GM21447 (cell line): ENCODE results near the gene CAMSAP1.
A peak's percentile ranks its signal among the peaks of the same experiment; 100 is the strongest.
"Not testable (repeated sequence)": the region's sequence is repeated elsewhere in the genome, so short reads cannot be mapped to it uniquely, and the experiment has no call there.

Source experiments
- ATAC-seq: cut with Tn5 transposase; IDR thresholded peaks from one replicate; pipeline ENCODE4 v1.9.1; 2021; ENCODE audit not compliant: unreplicated experiment

Gene CAMSAP1

GRCh38 chr9:135920973-135921585, 13.7 kb upstream of the CAMSAP1 start:
- ATAC-seq: no peak

- ATAC-seq: no peak
These were observed 13.0 kb upstream of the CAMSAP1 start for GRCh38 chr9:135920256-135920930.

- no peak for ATAC-seq
These were observed 12.1 kb upstream of the CAMSAP1 start for GRCh38 chr9:135919318-135919890.

- not testable (repeated sequence) for ATAC-seq
These were observed 8.9 kb upstream of the CAMSAP1 start for GRCh38 chr9:135916227-135916626.

DNA sequence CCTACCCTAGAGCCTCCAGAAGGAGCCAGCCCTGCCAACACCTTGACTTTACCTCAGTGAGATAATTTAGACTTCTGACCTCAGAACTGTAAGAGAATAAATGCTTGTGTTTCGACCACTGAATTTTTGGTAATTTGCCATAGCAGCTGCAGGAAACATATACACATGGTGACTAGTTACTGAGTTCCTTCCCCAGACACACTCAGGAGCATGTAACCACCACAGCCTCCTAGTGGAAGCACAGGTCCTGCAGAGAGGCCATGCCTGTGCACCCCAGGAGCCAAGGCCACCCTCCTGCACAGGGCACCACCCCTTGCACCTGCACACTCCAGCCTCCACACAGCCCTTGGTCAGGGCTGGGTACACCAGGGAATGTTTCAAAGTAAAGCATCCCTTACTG, 7.6 kb upstream of the CAMSAP1 start:
- no peak for ATAC-seq

GRCh38 chr9:135911233-135911632, 3.9 kb upstream of the CAMSAP1 start:
- not testable (repeated sequence) for ATAC-seq

DNA sequence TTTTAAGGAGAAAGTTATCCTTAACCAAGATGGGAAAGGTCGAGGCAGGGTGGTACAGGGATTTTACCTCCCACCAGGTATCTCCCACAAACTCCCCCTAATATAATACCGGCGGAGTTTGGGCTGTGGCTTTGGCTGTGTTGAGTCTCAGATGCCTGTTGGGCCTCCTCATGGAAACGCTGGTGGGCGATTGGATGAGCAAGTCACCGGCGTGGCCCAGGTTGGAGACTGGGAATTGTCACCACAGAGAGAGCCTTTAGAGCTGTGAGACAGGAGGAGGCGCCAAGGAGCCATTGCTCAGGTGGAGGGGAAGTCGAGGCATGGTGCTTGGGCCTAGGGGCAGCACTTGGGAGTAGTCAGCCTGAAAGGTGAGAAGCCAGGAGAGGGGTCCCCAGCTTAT, 3.4 kb upstream of the CAMSAP1 start:
- ATAC-seq: no peak

GRCh38 chr9:135910216-135910615, 2.9 kb upstream of the CAMSAP1 start:
- no peak for ATAC-seq

DNA sequence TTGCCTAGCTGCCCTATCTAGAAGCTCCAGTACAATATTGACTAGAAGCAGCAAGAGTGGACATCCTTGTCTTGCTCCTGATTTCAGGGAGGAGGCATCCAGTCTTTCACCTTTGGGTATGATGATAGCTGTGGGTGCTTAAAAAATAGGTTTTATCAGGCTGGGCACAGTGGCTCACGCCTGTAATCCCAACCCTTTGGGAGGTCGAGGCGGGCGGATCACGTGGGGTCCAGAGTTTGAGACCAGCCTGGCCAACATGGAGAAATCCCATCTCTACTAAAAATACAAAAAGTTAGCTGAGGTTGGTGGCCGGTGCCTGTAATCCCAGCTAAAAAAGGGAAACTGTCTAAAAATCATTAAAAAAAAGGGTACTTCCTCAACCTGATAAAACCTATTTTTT, 2.0 kb upstream of the CAMSAP1 start:
- no peak for ATAC-seq

- no peak for ATAC-seq
These were observed 1.4 kb upstream of the CAMSAP1 start for GRCh38 chr9:135908754-135909204.

DNA sequence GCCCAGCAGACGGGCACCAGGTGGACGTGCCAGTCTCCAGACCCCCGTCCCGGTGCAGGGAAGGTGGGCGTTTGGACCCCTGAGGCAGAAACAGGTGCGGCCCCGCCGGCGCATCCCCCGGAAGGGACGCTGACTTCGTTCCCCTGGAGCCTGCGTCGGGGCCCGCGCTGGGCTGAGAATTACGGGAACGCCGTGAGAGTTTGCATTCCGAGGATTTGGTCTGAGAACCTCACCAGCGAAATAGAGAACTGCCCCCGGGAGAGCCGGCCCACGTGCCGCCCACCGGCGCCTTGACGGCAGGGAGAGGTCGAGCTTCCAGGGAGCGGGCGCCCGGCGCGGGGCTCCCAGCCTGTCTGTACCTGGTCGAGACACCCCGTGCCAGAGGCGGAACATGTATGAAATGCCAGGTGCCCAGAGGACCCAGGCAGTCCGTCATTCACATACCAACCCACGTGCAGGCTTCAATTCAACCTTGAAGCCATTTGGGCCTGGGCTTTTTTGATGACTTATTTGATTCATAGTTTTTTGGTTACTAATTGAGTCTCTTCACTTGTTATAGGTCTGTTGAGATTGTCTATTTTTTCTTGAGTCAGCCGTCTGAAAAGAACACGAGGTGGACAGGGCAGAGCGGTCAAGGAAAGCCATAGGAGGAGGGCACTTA, 877 bp upstream of the CAMSAP1 start:
- peak; percentile 9 for ATAC-seq

- ATAC-seq: peak; percentile 23
These were observed 328 bp downstream of the CAMSAP1 start for GRCh38 chr9:135907006-135907430.

GRCh38 chr9:135906291-135907005, 898 bp downstream of the CAMSAP1 start:
- ATAC-seq: peak; percentile 10

DNA sequence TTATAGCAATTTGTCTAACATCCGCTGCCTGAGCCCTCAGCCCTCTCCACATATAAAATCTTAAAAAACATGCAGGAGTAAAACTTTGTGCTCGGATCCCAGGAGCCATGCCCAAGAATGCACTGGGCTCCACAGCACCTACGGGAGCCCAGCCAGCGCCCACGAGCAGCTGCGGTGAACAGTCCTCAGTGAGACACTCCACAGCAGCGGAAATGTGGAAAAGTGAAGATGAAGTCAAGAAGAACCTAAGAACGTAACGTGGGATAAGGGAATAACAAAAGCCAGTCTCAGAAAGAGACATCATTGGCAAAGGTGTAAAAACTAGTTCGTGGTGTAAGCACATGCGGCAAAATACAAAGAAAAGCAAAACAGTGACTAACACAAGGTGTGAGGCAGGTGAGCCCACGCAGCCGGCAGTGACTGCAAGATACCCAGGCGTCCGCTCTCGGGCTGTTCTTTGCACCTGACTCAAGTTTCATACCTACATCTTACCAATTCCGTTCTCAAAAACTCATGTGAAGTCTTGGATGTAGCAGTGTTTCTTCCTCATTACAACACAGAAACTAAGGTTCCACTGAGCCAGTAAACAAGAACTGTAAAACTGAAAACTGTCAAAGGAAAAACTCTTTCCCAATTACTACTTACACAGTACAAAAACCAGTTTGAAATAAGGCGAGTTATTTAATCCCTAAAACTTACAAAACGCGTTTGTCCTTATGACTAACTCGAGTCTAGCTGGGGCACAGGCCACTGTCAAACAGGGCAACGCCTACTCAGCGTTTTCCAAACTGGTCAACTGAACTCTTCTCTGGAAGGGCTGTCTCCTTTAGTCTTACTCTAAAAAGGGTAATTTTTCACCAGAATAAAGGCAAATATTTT, 1.7 kb downstream of the CAMSAP1 start:
- ATAC-seq: no peak

DNA sequence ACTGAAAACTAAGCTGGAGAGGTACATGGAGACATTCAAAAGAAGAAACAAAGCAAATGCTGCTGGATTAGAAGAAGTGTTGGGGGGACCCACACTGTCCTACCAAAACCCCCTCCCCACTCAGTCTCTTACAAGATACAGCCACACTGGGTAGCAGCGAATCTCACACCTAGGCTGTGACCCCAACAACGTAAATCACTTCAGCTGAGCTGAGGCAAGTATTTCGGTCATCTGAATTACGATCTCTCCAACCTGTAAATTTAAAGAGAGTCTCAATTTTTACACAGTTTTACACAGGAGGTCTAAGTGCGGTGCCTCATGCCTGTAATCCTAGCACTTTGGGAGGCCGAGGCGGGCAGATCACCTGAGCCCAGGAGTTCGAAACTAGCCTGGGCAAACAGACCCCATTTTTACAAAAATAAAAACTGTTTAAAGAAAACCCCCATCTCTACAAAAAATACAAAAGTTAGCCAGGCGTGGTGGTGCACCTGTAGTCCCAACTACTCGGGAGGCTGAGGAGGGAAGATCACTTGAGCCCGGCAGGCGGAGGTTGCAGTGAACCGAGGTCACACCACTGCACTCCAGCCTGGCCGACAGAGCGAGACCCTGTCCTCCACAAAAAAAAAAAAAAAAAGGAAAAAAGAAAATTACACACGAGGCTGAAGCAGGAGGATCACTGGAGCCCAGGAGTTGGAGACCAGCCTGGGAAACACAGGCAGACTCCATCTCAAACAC, 3.4 kb downstream of the CAMSAP1 start:
- no peak for ATAC-seq

DNA sequence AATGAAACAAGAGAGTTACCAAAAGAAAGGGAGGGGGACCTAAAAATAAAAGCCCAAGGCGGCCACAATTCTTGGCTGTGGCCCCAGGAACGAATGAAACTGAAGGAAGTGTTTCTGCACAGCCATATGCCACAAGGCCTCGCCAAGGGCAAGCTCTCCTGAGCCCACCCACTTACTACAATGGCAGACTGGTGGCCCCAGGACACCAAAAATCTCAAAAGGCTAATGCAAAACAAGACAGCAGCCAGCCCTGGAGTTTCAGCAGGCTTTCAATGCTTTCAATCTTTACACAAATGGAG, 4.0 kb downstream of the CAMSAP1 start:
- ATAC-seq: no peak

DNA sequence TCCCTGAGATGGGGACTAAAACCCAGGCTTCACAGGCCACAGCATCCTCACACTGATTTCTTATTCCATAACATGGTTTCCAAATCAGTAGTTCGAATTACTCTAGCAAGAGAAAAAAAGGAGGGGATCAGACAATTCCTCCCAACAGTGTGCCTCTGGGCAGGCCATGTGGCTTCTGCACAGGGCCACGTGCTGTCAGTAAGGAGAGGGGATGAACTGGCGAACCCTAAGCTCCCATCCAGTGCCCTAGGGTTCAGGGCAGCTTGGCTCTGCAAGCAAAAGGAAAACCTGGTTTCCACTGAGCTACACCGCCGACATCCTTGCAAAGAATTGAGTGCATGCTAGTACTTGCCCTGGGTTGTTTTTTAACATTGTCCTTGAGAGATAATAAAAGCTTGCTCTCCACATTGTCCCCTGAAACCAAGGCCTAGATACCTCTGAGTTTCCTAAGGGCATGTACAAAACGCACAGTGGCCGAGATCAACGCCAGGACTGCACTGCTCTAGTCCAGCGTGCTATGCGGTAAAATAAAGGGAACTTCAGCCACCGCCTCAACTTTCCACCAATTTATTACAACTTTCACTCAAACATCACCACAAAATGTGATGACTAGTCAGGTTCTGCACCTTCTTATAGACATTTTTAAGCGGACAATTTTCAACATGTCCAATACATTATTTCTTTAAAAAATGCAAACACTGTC, 4.5 kb downstream of the CAMSAP1 start:
- no peak for ATAC-seq

GRCh38 chr9:135901826-135902225, 5.5 kb downstream of the CAMSAP1 start:
- ATAC-seq: no peak
